ENCODE data around the gene SPOCK1.
"Not testable (repeated sequence)": the region's sequence is repeated elsewhere in the genome, so short reads cannot be mapped to it uniquely, and the experiment has no call there.

SPOCK1 gene

DNA sequence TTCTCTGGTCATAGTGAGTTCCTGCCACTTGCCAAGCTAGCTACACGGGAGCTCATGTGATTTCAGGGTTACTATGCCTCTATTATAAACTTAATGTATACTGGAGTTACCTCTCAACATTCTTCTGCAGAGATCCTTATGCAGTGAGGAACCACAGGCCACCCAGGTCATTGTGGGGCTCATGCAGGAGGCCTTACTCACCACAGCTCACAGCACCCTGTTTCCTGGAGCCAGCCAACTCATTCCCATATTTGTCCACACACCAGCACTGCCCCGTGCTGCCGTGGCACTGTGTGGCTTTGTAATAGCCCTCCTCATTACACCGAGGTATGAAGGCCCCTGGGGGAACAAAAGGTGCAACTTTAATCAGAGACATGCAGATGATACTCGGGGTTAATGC lies 520.0 kb downstream of the SPOCK1 start:
- TF ChIP-seq POLR2A (IDR thresholded peaks at IDR 0.05; ENCODE audit: extremely low read depth, insufficient read length) (no peak), MAX (IDR thresholded peaks at IDR 0.05; ENCODE audit: low read depth, low read length) (no peak), MYC (IDR thresholded peaks at IDR 0.05; ENCODE audit: low read depth, low read length) (no peak)
- TF ChIP-seq, protein P1, sequence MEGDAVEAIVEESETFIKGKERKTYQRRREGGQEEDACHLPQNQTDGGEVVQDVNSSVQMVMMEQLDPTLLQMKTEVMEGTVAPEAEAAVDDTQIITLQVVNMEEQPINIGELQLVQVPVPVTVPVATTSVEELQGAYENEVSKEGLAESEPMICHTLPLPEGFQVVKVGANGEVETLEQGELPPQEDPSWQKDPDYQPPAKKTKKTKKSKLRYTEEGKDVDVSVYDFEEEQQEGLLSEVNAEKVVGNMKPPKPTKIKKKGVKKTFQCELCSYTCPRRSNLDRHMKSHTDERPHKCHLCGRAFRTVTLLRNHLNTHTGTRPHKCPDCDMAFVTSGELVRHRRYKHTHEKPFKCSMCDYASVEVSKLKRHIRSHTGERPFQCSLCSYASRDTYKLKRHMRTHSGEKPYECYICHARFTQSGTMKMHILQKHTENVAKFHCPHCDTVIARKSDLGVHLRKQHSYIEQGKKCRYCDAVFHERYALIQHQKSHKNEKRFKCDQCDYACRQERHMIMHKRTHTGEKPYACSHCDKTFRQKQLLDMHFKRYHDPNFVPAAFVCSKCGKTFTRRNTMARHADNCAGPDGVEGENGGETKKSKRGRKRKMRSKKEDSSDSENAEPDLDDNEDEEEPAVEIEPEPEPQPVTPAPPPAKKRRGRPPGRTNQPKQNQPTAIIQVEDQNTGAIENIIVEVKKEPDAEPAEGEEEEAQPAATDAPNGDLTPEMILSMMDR (IDR thresholded peaks at IDR 0.05; ENCODE audit: low read depth, low read length) = no peak
- no peak overlapping the region for H3K4me3 ChIP-seq (ENCODE audit: low read depth, low read length)
- DNase-seq (ENCODE audit: low read depth) = no peak

DNA sequence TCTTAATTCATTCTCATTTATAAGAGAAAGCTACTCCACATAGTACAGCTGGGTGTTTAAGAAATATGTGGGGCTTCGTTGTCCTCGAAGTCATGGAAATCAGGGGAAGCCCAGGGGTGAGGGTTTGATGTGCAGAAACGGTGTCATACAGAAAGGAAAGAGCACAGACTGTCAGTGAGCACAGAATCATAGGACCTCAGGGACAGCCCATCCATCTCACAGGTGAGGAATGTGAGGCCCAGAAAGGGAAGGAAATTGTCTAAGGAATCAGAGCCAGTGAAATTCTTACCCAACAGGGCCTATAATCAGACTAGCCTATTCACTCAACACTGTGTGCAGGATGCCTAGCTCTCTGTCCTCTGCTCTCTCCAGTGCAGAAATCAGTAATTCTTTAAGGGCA lies 535.6 kb downstream of the SPOCK1 start:
- no peak for DNase-seq (ENCODE audit: low read depth)
- TF ChIP-seq MAX (IDR thresholded peaks at IDR 0.05; ENCODE audit: low read depth, low read length) = no peak
- TF ChIP-seq, protein P1 (IDR thresholded peaks at IDR 0.05; ENCODE audit: low read depth, low read length) = no peak
- TF ChIP-seq MYC (IDR thresholded peaks at IDR 0.05; ENCODE audit: low read depth, low read length) = no peak
- no peak for TF ChIP-seq POLR2A (IDR thresholded peaks at IDR 0.05; ENCODE audit: extremely low read depth, insufficient read length)
- no peak overlapping the region for H3K4me3 ChIP-seq (ENCODE audit: low read depth, low read length)

GRCh38 chr5:136957428-136957827 lies 541.7 kb downstream of the SPOCK1 start:
- no peak overlapping the region for H3K4me3 ChIP-seq (ENCODE audit: low read depth, low read length)
- no peak for TF ChIP-seq POLR2A (IDR thresholded peaks at IDR 0.05; ENCODE audit: extremely low read depth, insufficient read length)
- TF ChIP-seq MAX (IDR thresholded peaks at IDR 0.05; ENCODE audit: low read depth, low read length) = no peak
- TF ChIP-seq, protein P1 (IDR thresholded peaks at IDR 0.05; ENCODE audit: low read depth, low read length) = no peak
- no peak for TF ChIP-seq MYC (IDR thresholded peaks at IDR 0.05; ENCODE audit: low read depth, low read length)

GRCh38 chr5:136954142-136954541 lies 545.0 kb downstream of the SPOCK1 start:
- H3K4me3 ChIP-seq (ENCODE audit: low read depth, low read length); DNase-seq (ENCODE audit: low read depth): not testable (repeated sequence)

More at GRCh38 chr5:136957428-136957827, 541.7 kb downstream of the SPOCK1 start:
- DNase-seq (ENCODE audit: low read depth) = no peak

DNA sequence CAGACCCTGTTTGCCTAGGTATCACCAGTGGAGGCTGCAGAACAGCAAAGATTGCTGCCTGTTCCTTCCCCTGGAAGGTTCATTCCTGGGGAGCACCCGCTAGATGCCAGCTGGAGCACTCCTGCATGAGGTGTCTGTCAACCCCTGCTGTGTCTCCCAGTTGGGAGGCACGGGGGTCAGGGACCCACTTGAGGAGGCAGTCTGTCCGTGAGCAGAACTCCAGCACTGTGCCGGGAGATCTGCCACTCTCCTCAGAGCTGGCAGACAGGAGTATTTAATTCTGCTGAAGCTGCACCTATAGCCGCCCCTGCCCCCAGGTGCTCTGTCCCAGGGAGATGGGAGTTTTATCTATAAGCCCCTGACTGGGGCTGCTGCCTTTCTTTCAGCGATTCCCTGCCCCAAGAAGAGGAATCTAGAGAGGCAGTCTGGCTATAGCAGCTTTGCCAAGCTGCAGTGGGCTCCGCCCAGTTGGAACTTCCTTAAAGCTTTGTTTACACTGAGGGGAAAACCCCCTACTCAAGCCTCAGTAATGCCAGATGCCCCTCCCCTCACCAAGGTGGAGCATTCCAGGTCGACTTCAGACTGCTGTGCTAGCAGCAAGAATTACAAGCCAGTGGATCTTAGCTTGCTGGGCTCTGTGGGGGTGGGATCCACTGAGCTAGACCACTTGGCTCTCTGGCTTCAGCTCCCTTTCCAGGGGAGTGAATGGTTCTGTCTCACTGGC lies 545.6 kb downstream of the SPOCK1 start:
- not testable (repeated sequence) for DNase-seq (ENCODE audit: low read depth); H3K4me3 ChIP-seq (ENCODE audit: low read depth, low read length)

DNA sequence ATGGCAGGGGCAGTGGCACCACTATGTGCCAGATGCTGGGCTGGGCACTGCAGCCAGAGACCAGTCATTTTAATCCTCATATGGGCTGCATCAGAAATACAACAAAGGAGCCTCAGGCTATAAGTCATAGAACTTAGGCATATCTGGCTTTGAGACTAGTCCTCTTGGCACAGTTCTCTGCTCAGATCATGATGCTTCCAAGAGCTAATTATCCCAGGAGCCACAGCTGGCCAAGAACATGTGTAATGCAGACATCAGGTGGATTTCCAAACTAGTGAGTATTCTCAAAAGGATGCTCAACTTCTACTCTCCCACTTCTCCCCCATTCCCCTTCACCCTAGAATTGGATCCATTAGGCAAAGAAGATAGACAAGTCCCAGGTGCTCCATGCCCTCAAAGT lies 571.6 kb downstream of the SPOCK1 start:
- TF ChIP-seq, protein P1 (IDR thresholded peaks at IDR 0.05; ENCODE audit: low read depth, low read length) = no peak
- no peak for TF ChIP-seq POLR2A (IDR thresholded peaks at IDR 0.05; ENCODE audit: extremely low read depth, insufficient read length)
- TF ChIP-seq MYC (IDR thresholded peaks at IDR 0.05; ENCODE audit: low read depth, low read length) = no peak
- no peak for TF ChIP-seq MAX (IDR thresholded peaks at IDR 0.05; ENCODE audit: low read depth, low read length)
- no peak for DNase-seq (ENCODE audit: low read depth)
- no peak overlapping the region for H3K4me3 ChIP-seq (ENCODE audit: low read depth, low read length)

GRCh38 chr5:136926073-136926472 lies 573.1 kb downstream of the SPOCK1 start:
- DNase-seq (ENCODE audit: low read depth) = no peak
- no peak for TF ChIP-seq MAX (IDR thresholded peaks at IDR 0.05; ENCODE audit: low read depth, low read length)
- no peak for TF ChIP-seq MYC (IDR thresholded peaks at IDR 0.05; ENCODE audit: low read depth, low read length)
- TF ChIP-seq, protein P1 (IDR thresholded peaks at IDR 0.05; ENCODE audit: low read depth, low read length) = no peak
- no peak for TF ChIP-seq POLR2A (IDR thresholded peaks at IDR 0.05; ENCODE audit: extremely low read depth, insufficient read length)
- H3K4me3 ChIP-seq (ENCODE audit: low read depth, low read length) = no peak overlapping the region
